Measurements from ENCODE around the gene RNF145. TPM values are rescaled to one million over a fixed set of nuclear protein-coding genes. Genes with fewer than 3 reads are reported as not detected.

Gene RNF145
- total RNA-seq, 6 experiments from 2014 or later: 69.8 to 88.1 (median 78.6) TPM

GRCh38 chr5:159132429-159133040 is 76.8 kb downstream of the RNF145 start:
- Mint-ChIP-seq H3K4me3 (no peak overlapping the region; the same call in 1 of the 2 replicates), H3K4me1 (ENCODE audit: low read depth) (peaks cover 26% of the 10 kb centered on the region), H3K27ac (no peak overlapping the region), H3K27me3 (ENCODE audit: insufficient read depth) (peaks cover 10% of the 10 kb centered on the region), H3K9me3 (no peaks in the 10 kb centered on the region), H3K36me3 (ENCODE audit: low read depth) (no peaks in the 10 kb centered on the region)
- no peak for DNase-seq
- TF ChIP-seq CTCF (IDR thresholded peaks at IDR 0.05): no peak

GRCh38 chr5:159131951-159132350 is 77.4 kb downstream of the RNF145 start:
- Mint-ChIP-seq H3K4me1 (ENCODE audit: low read depth) (peaks cover 26% of the 10 kb centered on the region), H3K27me3 (ENCODE audit: insufficient read depth) (peaks cover 9% of the 10 kb centered on the region), H3K4me3 (no peak overlapping the region), H3K36me3 (ENCODE audit: low read depth) (no peaks in the 10 kb centered on the region), H3K9me3 (no peaks in the 10 kb centered on the region), H3K27ac (no peak overlapping the region)
- TF ChIP-seq CTCF (IDR thresholded peaks at IDR 0.05): no peak
- no peak for DNase-seq

GRCh38 chr5:159130871-159131270 is 78.5 kb downstream of the RNF145 start:
- H3K36me3 Mint-ChIP-seq (ENCODE audit: low read depth): no peaks in the 10 kb centered on the region
- peaks cover under 1% of the 10 kb centered on the region; the same call in 1 of the 2 replicates for H3K9me3 Mint-ChIP-seq
- H3K27me3 Mint-ChIP-seq (ENCODE audit: insufficient read depth): peaks cover 9% of the 10 kb centered on the region
- H3K27ac Mint-ChIP-seq: no peak overlapping the region
- peaks cover 21% of the 10 kb centered on the region for H3K4me1 Mint-ChIP-seq (ENCODE audit: low read depth)
- TF ChIP-seq CTCF (IDR thresholded peaks at IDR 0.05): no peak
- H3K4me3 Mint-ChIP-seq: no peak overlapping the region
- no peak for DNase-seq

GRCh38 chr5:159128070-159128541 is 81.2 kb downstream of the RNF145 start:
- Mint-ChIP-seq H3K4me3 (no peak overlapping the region), H3K27ac (no peak overlapping the region), H3K36me3 (ENCODE audit: low read depth) (0 out of 2 replicates have a peak, but pooled peaks cover 4% of the 10 kb centered on the region), H3K4me1 (ENCODE audit: low read depth) (peaks cover 11% of the 10 kb centered on the region), H3K9me3 (peaks cover 4% of the 10 kb centered on the region; the same call in 1 of the 2 replicates), H3K27me3 (ENCODE audit: insufficient read depth) (peaks cover 15% of the 10 kb centered on the region)
- no peak for DNase-seq
- TF ChIP-seq CTCF (IDR thresholded peaks at IDR 0.05): no peak

- TF ChIP-seq CTCF (IDR thresholded peaks at IDR 0.05): no peak
- no peak for DNase-seq
- Mint-ChIP-seq H3K4me3 (no peak overlapping the region), H3K4me1 (ENCODE audit: low read depth) (peaks cover 8% of the 10 kb centered on the region; the same call in 1 of the 2 replicates), H3K36me3 (ENCODE audit: low read depth) (0 out of 2 replicates have a peak, but pooled peaks cover 4% of the 10 kb centered on the region), H3K27me3 (ENCODE audit: insufficient read depth) (peaks cover 10% of the 10 kb centered on the region), H3K27ac (no peak overlapping the region), H3K9me3 (peaks cover 4% of the 10 kb centered on the region; the same call in 1 of the 2 replicates)
Observed at GRCh38 chr5:159123700-159124099, 85.7 kb downstream of the RNF145 start.

Measured in HFFc6 (cell line).